Measurements from ENCODE around the gene NR1D2.

NR1D2 gene

DNA sequence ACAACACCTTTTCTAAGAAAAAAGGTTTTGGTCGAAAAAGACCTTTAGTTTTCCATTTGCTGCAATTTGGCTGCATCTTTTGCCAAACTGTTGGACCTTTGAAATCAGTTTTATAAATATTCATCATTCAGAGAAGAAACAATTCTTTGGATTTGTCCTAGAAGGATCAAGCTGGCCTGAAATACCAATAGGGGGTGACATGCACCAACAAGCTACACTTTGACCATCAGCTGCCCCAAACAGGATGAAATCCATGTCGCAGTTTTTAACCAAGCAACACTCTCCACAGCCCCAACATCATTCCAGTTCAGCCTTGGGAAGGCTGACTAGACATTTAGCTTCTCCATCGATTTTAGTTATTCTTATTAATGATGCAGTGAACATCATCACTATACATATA lies 18.4 kb upstream of the NR1D2 start:
- DNase-seq, result peak in 1 of 10 donors; percentile 40
- intact Hi-C loops (cut with DNase I), result no loop called here

GRCh38 chr3:23928524-23928923 lies 16.6 kb upstream of the NR1D2 start:
- intact Hi-C loops (cut with DNase I), result no loop called here
- no peak for DNase-seq

- DNase-seq, result no peak
- intact Hi-C loops (cut with DNase I), result no loop called here
Observed at GRCh38 chr3:23931597-23931996, 13.5 kb upstream of the NR1D2 start.

- no peak for DNase-seq
- intact Hi-C loops (cut with DNase I), result no loop called here
Observed at GRCh38 chr3:23932571-23932970, 12.5 kb upstream of the NR1D2 start.

DNA sequence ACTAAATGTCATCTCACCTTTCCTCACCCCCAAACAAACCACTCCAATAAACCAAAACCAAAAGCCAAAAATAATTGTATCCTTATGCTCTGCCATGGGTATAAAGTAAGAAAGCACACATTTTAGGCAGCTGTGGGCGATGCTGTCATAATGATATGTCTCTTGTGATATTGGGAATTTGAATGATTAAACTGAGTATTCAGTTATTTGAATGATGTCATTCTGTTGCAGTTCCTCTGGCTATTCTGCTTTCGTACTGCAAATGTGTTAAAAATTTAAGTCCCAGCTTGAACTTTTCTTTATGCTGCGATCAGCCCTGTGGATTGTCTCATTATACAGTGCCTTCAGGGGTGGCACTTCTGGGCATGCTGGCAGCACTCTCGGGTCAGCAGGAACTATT lies 10.8 kb upstream of the NR1D2 start:
- intact Hi-C loops (cut with DNase I), result no loop called here
- DNase-seq, result no peak

DNA sequence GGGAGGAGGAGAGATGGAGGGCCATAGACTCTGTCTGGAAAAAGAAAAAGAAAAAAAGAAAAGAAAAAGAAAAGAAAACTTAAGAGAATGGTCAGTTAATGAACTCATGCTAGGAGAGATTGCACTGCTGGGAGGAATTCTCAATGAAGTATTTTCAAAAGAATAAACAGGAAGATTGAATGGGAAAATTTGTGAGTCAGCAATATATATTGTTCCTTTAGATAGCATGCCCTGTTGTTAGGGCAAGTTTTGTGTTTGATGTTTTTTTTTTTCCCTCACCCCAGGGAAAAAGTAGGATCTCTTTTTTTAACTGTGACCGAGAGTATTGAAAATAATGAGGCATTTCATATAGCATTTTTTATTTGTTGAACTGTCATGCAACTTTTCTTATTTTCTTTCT lies 7.8 kb upstream of the NR1D2 start:
- intact Hi-C loops (cut with DNase I), result no loop called here
- no peak for DNase-seq

GRCh38 chr3:23938688-23939087 lies 6.4 kb upstream of the NR1D2 start:
- no peak for DNase-seq

GRCh38 chr3:23940775-23941174 lies 4.3 kb upstream of the NR1D2 start:
- DNase-seq, result no peak
- intact Hi-C loops (cut with DNase I), result loop anchor here (10.0 kb wide), 1 partner anchor 736 kb away; the partner anchor contains the start of gene UBE2E2

More at GRCh38 chr3:23938688-23939087, 6.4 kb upstream of the NR1D2 start:
- intact Hi-C loops (cut with DNase I), result no loop called here

- intact Hi-C loops (cut with DNase I), result loop anchor here (10.0 kb wide), 1 partner anchor 737 kb away; the partner anchor contains the start of gene UBE2E2
- no peak for DNase-seq
Observed at GRCh38 chr3:23941440-23941839, 3.6 kb upstream of the NR1D2 start.

DNA sequence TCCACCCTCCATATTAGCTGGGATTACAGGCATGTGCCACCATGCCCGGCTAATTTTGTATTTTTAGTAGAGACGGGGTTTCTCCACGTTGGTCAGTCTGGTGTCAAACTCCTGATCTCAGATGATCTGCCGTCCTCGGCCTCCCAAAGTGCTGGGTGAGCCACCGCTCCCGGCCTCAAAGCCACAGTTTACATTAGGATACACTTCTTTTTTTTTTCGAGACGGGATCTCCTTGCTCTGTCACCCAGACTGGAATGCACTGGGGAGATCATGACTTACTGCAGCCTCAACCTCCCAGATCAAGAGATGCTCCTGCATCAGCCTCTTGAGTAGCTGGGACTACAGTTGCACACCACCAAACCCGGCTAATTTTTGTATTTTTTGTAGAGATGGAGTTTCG lies 2.5 kb upstream of the NR1D2 start:
- intact Hi-C loops (cut with DNase I), result loop anchor here (10.0 kb wide), 1 partner anchor 738 kb away; the partner anchor contains the start of gene UBE2E2
- no peak for DNase-seq

DNA sequence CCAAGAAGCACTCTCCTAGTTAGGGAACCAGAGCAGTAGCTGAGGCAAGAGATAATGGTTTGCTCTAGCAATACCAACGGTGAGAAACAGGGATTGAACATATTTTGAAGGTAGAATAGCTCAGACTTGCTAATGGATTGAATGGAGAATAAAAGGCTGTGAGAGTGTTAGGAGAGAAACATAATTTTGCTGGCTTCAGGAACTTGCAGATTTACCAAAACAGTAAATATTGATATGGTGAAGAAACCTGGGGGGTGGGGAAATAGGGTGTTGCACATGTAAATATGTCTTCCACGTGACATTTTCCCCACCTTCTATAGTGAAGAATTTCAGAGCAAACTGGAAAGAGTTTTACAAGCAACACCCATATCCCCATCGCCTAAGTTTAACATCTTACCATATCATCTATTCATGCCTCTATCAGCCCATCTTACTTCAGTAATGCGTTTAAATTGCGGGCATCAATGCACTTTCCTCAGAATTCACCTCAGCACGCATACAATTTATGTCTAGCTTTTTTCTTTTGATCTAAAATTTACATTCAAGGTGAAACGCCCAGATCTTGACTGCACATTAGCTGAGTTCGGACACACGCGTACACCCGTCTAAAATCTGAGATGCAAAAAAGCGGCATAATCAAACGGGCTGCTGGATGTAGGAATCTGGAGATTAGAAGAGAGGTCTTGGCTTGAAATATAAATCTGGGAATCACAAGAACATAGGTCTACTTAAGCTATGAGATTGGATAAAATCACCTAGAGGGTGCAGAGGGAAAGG lies 891 bp upstream of the NR1D2 start:
- no peak for DNase-seq
- intact Hi-C loops (cut with DNase I), result loop anchor here (10.0 kb wide), 1 partner anchor 739 kb away; the partner anchor contains the start of gene UBE2E2

- intact Hi-C loops (cut with DNase I), result loop anchor here (1.0 to 10.0 kb wide), 2 partner anchors 28 to 741 kb away; partner anchors contain the start of genes RPL15 and UBE2E2
- DNase-seq, result no peak
Observed at GRCh38 chr3:23945663-23945912, 502 bp downstream of the NR1D2 start.

GRCh38 chr3:23945913-23946687 lies 1.0 kb downstream of the NR1D2 start:
- peak; percentile 94 to 99 (median 96) for DNase-seq
- intact Hi-C loops (cut with DNase I), result loop anchor here (1.0 to 10.0 kb wide), 3 partner anchors 29 to 741 kb away; partner anchors contain the start of genes RPL15 and UBE2E2

DNA sequence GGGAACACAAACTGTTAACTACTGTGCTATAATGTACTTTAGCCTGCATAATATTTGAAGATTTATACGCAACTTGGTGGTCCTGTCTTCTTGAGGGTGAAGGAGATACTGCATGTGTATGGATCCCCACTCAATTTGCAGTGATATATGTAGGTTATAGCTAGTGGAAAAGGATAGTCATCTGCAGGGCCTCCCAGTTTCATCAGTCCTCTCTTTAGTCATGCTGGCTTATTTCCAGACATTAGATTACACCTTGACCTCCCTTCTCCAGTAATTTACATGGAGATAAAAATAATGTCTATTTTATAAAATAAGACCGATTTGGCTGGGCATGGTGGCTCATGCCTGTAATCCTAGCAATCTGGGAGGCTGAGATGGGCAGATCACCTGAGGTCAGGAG lies 3.7 kb downstream of the NR1D2 start:
- intact Hi-C loops (cut with DNase I), result loop anchor here (10.0 kb wide), 1 partner anchor 744 kb away; the partner anchor contains the start of gene UBE2E2
- DNase-seq, result no peak

DNA sequence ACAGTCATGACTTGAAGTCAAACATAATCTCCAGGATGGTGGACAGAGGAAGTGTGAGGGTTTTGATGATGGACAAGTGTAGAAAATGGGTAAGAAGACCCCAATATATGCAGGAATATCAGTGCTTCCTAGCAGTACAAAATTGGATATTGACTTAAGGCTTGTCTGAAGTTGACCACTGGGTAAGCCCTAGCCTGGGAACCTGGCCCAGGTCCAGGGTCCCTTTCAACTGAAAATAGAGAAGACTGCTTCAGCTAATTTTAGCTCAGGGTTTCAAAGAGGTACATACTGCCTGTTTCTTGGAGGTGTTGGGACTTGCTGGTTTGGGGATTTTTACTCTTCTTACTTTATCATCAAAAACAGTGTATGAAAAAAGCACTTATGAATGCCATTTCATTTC lies 4.7 kb downstream of the NR1D2 start:
- intact Hi-C loops (cut with DNase I), result loop anchor here (10.0 kb wide), 1 partner anchor 745 kb away; the partner anchor contains the start of gene UBE2E2
- peak in 2 of 10 donors; percentile 33 to 35 for DNase-seq

DNA sequence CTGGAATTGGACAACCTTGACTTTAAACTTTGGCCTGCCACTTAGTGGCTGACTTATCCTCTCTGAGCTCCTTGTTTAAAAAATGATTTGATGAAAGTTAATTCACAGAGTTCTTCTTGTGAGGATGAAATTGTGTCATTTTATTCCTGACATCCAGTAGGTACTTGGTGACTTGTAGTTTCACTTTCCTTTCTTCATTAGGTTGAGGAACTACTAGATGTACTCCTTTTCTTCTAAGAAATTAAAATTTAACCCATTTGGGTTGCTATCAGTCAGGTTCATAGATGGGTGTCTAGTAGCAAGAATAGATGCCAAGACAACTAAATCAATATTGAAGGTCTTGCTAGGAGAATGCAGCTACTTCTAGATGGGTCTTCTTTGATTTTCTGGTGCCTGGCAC lies 5.2 kb downstream of the NR1D2 start:
- intact Hi-C loops (cut with DNase I), result no loop called here
- DNase-seq, result no peak

DNA sequence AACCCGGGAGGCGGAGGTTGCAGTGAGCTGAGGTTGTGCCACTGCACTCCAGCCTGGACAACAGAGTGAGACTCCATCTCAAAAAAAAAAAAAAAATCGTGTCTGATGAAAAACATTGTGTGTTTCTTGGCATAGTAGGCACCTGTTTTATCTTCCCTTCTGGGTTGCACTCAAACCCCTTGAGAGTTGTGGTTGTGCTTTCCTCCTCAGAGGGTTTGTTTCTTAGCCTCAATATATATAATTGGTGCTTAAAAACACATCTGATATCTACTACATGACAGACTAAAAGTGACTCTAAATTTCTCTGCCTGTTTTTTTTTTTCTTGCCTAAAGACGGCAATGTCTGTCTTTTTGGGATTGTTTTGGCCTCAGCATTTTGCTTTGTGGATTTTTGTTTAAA lies 7.6 kb downstream of the NR1D2 start:
- no peak for DNase-seq
- intact Hi-C loops (cut with DNase I), result no loop called here

- intact Hi-C loops (cut with DNase I), result no loop called here
- DNase-seq, result no peak
Observed at GRCh38 chr3:23953523-23953922, 8.4 kb downstream of the NR1D2 start.

GRCh38 chr3:23954144-23954543 lies 9.1 kb downstream of the NR1D2 start:
- intact Hi-C loops (cut with DNase I), result no loop called here
- DNase-seq, result no peak

DNA sequence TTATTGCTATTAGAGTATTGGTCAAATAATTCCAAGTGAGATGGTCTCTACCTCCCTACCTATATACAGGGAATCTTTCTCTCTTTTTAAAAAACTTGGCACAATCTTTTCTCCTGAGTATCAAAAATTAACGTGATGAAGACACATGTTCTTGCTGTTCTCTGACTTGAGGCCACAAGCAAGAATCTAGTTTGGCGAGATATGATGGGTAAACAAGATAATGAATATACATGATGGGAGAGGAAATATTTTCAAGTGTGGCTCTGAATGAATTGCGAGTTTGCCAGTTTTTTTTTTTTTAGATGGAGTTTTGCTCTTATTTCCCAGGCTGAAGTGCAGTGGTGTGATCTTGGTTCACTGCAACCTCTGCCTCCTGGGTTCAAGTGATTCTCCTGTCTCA lies 11.6 kb downstream of the NR1D2 start:
- intact Hi-C loops (cut with DNase I), result no loop called here
- no peak for DNase-seq

GRCh38 chr3:23959135-23959900 lies 14.2 kb downstream of the NR1D2 start:
- intact Hi-C loops (cut with DNase I), result no loop called here
- no peak for DNase-seq
